HEK293T (cell line): ENCODE results near the gene MED26.

Source experiments
- ARNT ChIP-seq: fragments of 450-650 bp; IDR thresholded peaks from 2 replicates; pipeline ENCODE4 v1.6.1; 2017; ENCODE audit warnings: mild to moderate bottlenecking
- NFRKB ChIP-seq: fragments of 450-650 bp; IDR thresholded peaks from 2 replicates; pipeline ENCODE4 v1.6.1; 2016; ENCODE audit warnings: mild to moderate bottlenecking, moderate library complexity

DNA sequence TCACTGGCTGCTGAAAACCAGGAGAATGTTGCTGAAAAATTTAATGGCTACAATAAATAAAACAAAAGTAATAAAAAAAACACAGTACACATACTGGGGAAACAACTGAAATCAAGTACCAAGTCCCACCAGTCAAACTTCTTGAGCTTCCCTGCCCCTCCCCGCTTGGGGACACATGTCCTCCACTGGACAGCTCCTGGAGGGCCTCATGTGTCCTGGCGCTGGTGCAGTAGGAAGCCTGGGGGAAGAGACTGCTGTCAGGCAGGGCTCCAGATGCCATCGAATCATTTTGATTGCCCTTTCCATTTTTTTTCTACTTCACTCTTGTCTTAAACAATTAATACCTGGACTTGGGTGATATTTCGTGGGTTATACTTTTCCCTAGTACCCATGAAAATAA lies 29.2 kb downstream of the MED26 start:
- TF ChIP-seq ARNT (no peak), NFRKB (no peak)
